Stimulated activated CD8-positive, alpha-beta memory T cell treated with anti-CD3 and anti-CD28 coated beads, Interleukin-12 subunit alpha, Interleukin-12 subunit beta, amount 100 ng/mL, for 1 hour (primary cell): ENCODE results near the gene GRB2.

Experiments used
- DNase-seq: peaks from one replicate; pipeline ENCODE4 v3.0.0-alpha.2; 2020; ENCODE audit warnings: low read depth

GRB2 gene

GRCh38 chr17:75277664-75278071 lies 127.8 kb downstream of the GRB2 start:
- DNase-seq, result no peak

GRCh38 chr17:75273977-75274708 lies 131.3 kb downstream of the GRB2 start:
- no peak for DNase-seq

GRCh38 chr17:75272848-75273184 lies 132.7 kb downstream of the GRB2 start:
- DNase-seq, result no peak

GRCh38 chr17:75271955-75272847 lies 133.3 kb downstream of the GRB2 start:
- no peak for DNase-seq

GRCh38 chr17:75271233-75271954 lies 134.1 kb downstream of the GRB2 start:
- peak; percentile 76 for DNase-seq

- DNase-seq, result no peak
Observed at GRCh38 chr17:75270966-75271232, 134.6 kb downstream of the GRB2 start, which contains the start of gene MIF4GD. TSS of gene MIF4GD (minus strand) at chr17:75271231. CDS start at chr17:75270195, 1,036 bp downstream.

GRCh38 chr17:75270218-75270965 lies 135.1 kb downstream of the GRB2 start:
- peak; percentile 20 for DNase-seq

GRCh38 chr17:75269844-75270217 lies 135.6 kb downstream of the GRB2 start:
- DNase-seq, result no peak
